Ramos (cell line): Measurements from ENCODE around the gene MED13L.
"Not testable (repeated sequence)": the region's sequence is repeated elsewhere in the genome, so short reads cannot be mapped to it uniquely, and the experiment has no call there.

Experiments
- in situ Hi-C: fragments of 300-500 bp; cut with MboI; formaldehyde crosslinking; loops from one replicate; pipeline ENCODE4 v1.14.3; 2022; ENCODE audit warnings: low sequenced_read_pairs; ENCODE audit not compliant: unreplicated experiment

MED13L gene

DNA sequence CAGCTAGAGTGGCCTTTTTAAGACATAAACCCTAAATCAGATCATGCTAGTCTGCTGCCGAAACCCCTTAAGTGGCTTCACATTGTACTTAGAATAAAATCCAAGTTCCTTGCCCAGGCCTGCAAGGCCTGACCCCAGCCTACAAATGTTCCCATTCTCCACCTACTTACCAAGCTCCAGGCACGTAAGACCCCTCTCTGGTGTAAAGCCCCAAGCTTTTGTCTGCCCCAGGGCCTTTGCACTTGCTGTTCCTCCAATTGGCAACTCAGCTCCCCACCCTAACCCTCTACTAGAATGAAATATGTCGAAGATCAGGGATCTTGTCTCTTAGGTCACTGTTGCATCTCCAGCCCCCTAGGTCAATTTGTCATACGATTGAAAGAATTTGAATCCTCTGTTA lies 27.1 kb upstream of the MED13L start:
- in situ Hi-C loops, result no loop called here

- in situ Hi-C loops, result no loop called here
These were observed 26.4 kb upstream of the MED13L start for GRCh38 chr12:116303929-116304328.

DNA sequence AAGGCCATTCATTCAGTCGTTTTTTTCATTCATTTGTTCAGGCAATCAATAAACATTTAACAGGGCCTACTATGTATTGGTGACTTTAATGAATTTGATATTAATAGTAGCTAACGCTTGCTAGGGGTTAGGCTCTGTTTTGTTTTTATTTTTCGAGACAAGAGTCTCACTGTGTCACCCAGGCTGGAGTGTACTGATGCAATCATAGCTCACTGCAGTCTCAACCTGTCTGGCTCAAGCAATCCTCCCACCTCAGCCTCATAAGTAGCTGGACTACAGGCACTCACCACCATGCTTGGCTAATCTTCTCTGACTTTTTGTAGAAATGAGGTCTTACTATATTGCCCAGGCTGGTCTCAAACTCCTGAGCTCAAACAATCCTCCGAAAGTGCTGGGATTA lies 25.6 kb upstream of the MED13L start:
- in situ Hi-C loops, result no loop called here

DNA sequence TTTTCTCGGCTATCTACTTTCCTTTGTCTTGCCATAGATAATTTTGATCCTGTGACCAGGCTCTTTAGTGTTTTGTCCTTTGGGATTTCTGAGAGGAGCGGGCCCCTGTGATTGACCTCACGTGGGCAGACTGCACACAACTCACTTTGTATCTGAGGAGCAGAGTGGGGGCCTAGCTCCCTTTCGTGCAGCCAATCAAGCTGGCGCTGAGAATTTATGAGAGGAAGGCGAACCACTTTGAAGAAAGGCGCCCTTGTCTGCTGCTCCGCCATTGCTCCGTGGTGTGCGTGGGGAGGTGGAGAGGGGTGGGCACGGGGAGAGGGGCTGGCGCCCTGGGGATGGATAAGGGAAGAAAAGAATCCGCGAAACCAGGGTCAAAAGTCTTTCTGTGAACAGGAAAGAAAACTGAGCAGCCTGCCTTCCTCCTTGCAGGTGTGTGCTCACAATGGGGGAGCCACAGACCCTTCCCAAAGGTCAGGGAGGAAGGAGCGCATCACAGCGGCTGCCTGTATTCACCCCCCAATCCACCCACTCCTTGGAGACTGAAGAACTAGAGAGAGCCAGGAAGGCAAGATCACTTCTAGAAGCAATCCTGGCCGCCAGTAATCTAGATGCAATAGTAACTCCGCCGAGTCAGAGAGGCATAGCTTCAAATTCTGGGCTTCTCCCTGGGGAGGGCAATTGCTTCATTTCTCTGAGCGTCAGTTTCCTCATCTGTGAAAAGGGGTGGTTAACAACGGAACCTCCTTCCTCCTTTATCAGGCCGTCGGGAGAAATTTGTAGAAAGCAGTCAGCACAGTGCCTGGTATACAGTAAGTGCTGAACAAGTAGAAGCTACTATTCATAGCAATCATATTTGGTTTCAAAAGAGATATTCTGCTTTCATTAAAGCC lies 24.9 kb upstream of the MED13L start:
- in situ Hi-C loops, result no loop called here

- in situ Hi-C loops, result no loop called here
These were observed 24.1 kb upstream of the MED13L start for GRCh38 chr12:116301621-116302020.

DNA sequence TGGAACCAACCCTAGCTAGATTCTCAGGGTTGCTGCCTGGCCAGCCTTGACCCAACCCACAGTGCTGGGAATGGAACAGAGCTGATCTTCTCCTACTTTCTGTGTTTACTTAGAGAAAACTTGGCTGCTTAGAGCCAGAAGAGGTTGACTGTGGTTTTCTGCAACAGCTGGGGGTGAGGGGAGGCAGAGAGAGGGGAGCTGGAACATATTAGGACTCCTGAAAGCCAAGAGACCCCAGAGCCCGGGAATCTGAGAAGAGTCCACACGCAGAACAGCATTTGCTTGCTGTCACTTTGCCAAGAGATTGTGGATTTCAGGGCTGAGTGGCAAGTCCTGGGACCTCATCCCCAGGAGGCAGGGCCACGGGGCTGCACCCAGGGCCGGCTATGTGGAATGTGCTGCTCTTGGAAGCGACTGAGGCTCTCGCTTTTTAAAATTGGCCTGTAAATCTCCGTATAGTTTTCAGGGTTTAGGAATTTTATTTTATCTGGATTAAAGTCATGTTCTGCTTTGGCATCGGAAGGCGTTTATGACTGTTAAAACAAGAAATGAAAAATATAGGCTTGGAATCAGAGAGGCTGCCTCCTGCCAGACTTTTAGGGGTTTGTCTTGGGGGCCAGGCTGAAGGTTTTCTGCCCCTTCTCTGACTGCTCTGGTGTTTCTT lies 22.3 kb upstream of the MED13L start:
- in situ Hi-C loops, result no loop called here

- in situ Hi-C loops, result no loop called here
These were observed 21.6 kb upstream of the MED13L start for GRCh38 chr12:116299064-116299463.

DNA sequence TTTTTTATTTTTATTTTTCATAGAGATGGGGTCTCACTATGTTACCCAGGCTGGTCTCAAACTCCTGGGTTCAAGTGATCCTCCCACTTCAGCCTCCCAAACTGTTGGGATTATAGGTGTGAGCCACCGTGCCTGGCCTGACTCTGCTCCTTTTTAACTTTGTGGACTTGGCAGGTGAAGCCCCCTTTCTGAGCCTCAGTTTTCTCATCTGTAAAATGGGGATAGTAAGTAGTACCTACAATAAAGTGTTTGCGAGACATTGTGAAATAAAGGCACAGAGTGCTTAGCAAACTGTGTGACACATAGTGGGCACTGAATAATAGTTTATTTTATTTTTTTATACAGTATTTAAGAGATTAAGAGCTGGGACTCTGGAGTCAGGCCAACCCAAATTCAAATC lies 21.1 kb upstream of the MED13L start:
- in situ Hi-C loops, result no loop called here

DNA sequence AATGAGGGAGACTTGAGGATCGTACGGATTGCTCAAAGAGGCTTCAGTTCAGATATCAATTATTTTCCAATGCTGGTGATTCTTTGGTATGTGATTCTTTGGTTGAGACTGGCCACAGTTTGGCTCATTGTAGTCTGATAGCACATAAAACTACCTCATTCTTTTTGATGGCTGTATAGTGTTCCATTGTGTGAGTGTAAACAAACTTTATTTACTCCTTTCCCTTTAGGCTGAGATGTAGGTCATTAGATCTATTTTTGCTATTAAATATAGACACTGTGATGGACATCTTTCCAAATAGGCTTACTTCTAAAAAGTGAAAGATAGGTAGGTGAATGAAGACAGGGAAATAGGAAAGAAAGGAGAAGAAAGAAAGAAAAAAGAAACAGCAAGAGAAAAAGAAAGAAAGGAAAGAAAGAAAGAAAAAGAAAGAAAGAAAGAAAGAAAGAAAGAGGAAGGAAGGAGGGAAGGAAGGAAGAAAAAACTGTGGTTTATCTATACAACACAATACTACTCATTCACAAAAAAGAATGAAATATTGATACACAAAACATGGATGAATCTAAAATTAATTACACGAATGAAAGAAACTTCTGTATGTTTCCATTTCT lies 19.8 kb upstream of the MED13L start:
- in situ Hi-C loops, result no loop called here

DNA sequence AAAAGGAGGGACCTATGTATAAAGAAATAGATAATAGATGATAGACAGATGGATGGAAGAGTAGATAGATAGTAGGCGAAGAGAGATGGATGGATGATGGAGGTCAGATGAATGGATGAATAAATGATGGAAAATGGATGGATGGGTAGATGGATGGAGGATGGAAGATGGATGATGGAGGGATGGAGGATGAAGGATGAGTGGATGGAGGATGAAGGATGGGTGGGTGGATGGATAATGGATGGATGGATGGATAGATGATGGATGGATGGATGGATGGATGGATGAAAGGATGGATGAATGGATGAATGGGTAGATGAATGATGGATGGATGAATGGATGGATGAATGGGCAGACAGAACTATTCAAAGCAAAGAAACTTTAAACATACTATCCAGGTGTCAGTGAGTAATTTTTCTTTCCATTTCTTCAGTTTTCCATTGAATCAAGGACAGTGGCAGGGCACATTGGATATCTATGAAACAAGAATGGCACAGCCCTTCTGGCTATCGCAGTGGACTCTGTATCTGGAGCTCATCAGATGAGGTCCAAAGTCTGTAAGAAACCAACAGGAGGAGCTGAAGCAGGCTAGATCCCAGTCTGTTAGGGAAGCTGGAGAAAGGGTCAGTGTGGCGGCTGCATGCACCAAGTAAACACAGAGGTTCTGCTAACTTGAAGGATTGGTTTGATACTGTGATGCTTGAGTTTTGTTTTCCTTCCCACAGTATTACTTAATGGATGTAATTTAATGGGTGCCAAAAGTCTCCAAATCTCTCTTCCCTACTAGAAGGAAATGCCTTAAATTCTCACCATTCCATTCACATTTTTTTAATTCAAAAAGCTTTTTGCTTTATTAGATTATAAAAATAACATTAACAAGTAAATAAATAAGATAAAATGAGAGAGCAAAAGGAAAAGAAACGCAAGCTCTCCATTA lies 18.1 kb upstream of the MED13L start:
- in situ Hi-C loops, result no loop called here

DNA sequence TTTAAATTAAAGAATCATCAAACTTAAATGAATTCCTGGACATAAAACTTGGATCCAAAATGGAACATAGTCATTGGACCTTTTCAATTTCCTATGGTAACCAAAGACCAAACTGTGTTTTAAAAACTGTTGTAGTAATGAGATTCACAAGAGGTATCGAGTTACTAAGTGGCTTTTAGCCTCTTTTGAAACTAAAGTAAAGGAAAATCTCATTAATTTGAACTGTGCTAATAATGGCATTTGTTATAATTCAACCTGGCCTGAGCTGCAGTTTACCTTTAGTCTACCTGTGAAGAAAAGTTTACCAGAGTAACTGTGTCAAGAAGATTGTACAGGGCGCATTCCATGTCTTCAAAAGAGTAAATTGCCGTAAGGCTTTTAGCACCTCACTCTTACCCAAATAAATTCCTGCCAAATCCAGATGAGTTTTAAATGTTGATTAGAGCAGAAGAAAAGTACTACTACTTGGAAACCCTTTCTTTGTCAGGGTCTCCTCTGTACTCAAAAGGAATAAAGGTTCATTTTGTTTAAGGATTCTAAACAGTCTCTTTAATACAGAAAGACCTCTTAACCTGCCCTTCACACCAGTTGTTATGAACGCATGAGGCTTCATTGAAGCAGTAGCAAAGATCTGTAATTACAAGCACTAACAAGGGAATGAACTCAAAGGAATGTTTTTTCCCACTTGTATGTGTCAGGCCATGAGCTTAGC lies 17.1 kb upstream of the MED13L start:
- in situ Hi-C loops, result no loop called here

GRCh38 chr12:116293687-116294453 lies 16.4 kb upstream of the MED13L start:
- in situ Hi-C loops, result no loop called here

DNA sequence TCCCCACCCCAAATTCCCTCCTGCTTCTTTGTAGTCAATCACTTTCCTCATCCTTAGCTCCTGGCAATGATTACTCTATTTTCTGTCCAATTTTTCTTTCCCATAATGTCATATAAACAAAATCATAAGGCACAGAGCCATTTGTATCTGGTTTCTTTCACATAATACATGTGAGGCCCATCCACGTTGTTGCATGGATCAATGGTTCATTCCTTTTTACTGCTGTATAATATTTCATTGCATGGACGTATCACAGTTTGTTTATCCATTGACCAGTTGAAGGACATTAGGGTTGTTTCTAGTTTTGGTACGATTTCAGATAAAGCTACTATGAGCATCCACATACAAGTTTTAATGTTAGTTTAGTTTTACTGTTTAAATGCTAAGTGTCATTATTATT lies 13.7 kb upstream of the MED13L start:
- in situ Hi-C loops, result no loop called here

DNA sequence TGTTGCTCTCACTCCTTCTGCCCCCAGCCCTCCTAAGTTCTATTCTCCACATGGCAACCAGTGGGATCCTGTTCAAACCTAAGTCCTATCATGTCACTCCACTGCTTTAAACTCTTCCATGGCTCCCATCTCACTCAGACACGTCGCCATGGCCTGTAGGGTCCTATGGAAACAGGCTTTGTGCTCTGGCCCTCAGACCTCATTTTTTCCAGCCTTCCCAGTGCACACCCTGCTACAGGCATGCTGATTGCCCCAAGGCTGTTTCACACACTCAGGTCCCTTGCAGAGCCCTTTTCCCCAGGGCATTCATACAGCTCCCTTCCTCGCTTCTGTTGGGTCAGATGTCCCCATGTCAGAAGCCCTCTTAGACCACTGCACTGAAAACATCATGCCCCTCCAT lies 11.2 kb upstream of the MED13L start:
- in situ Hi-C loops, result no loop called here

DNA sequence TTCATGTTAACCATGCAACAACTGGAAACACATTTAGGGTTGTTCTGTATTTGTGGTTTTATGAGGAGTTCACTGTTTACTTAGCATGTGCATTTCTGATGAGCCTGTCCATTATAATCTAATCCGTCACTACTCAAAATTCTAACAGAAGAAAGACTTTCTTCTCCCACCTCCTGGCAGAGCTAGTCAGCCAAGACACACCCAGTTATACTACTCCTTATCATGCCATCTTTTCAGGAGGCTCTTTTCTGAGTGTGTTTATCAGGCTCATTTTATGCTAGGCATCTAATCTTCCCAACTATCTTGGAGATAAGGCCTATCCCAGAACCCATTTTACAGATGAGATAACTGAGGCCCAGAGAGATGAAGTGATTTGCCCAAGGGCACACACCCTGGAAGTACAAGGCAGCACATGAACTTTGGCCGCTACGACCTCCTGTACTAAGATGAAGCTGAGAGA lies 10.4 kb upstream of the MED13L start:
- in situ Hi-C loops, result no loop called here

- in situ Hi-C loops, result no loop called here
These were observed 6.9 kb upstream of the MED13L start for GRCh38 chr12:116284396-116284795.

GRCh38 chr12:116283881-116284280 lies 6.4 kb upstream of the MED13L start:
- in situ Hi-C loops, result not testable (repeated sequence)

GRCh38 chr12:116282371-116283286 lies 5.1 kb upstream of the MED13L start:
- in situ Hi-C loops, result no loop called here
